Measurements from ENCODE around the gene ADGRD2.

ADGRD2 gene

DNA sequence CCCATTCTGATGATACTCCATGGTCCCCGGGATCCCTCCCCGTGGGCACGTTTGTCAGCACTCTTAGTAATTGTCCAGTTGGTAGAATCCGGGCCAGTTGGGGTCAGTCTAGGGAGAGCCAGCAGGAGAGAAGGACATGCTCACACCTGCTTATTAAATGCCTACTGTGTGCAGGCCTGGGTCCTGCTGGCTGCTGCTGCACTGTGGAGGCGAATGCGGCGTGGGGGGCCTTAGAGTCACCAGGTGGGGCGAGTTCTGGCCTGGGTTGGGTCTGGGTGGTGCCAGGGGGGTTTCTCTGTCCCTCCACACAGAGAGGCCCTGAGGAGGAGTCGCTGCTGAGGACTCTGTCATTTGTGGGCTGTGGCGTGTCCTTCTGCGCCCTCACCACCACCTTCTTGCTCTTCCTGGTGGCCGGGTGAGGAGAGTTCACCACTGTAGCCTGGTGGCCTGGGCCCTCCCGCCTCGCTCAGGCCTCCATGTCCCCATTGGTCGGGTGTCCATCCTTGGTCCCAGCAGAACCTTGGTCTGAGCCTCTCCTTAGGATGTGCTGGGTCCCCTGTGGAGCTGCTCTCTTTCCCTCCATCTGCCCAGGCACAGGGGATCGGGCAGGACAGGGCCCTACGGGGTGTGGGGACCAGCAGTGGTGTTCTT lies 17.3 kb downstream of the ADGRD2 start:
- Histone ChIP-seq H3K14ac (ENCODE audit: low read length) (no peak overlapping the region), H3K23ac (ENCODE audit: low read length) (no peak overlapping the region), H3K27ac (ENCODE audit: low read depth, low read length) (no peak overlapping the region), H4K8ac (ENCODE audit: low read depth, low read length) (no peak overlapping the region), H3K18ac (ENCODE audit: low read length) (no peak overlapping the region), H3K79me2 (ENCODE audit: control insufficient read depth, insufficient read depth, low read length, poor library complexity) (no peaks in the 10 kb centered on the region), H4K91ac (ENCODE audit: low read depth, low read length) (no peak overlapping the region), H4K12ac (ENCODE audit: low read depth, low read length) (no peak overlapping the region), H3K4me1 (ENCODE audit: control insufficient read depth in 1 of 2, insufficient read depth in 2 of 2, low read length in 2 of 2) (no peaks in the 10 kb centered on the region), H2BK120ac (ENCODE audit: insufficient read depth, low read length, poor library complexity) (no peak overlapping the region), H3K79me1 (ENCODE audit: low read length) (no peaks in the 10 kb centered on the region), H2AFZ (ENCODE audit: insufficient read depth, low read length, poor library complexity) (no peak overlapping the region), H3K9ac (ENCODE audit: low read length) (no peak overlapping the region), H2BK5ac (ENCODE audit: low read depth, low read length, poor library complexity) (no peak overlapping the region), H3K9me3 (ENCODE audit: insufficient read depth, low read depth, low read length) (peaks cover 5% of the 10 kb centered on the region), H3K27me3 (ENCODE audit: insufficient read depth, low read length) (no peaks in the 10 kb centered on the region), H3K4me3 (ENCODE audit: low read depth, low read length) (no peak overlapping the region), H3K4ac (ENCODE audit: low read depth, low read length) (no peak overlapping the region), H3K36me3 (ENCODE audit: control insufficient read depth in 1 of 2, insufficient read depth in 2 of 2, low read length in 2 of 2) (no peaks in the 10 kb centered on the region), H2AK5ac (ENCODE audit: low read length) (no peak overlapping the region), H3K4me2 (ENCODE audit: low read length) (no peak overlapping the region), H2BK12ac (ENCODE audit: low read length) (no peak overlapping the region)
- DNase-seq: no peak
- WGBS (ENCODE audit: extremely low coverage, insufficient coverage, insufficient read length): no CpG with 5 or more reads among the region's 17 CpGs

- no peak for DNase-seq
- Histone ChIP-seq H3K4ac (ENCODE audit: low read depth, low read length) (no peak overlapping the region), H3K23ac (ENCODE audit: low read length) (no peak overlapping the region), H3K27ac (ENCODE audit: low read depth, low read length) (no peak overlapping the region), H3K4me1 (ENCODE audit: control insufficient read depth in 1 of 2, insufficient read depth in 2 of 2, low read length in 2 of 2) (no peaks in the 10 kb centered on the region), H2BK5ac (ENCODE audit: low read depth, low read length, poor library complexity) (no peak overlapping the region), H2AK5ac (ENCODE audit: low read length) (no peak overlapping the region), H3K79me2 (ENCODE audit: control insufficient read depth, insufficient read depth, low read length, poor library complexity) (no peaks in the 10 kb centered on the region), H2BK120ac (ENCODE audit: insufficient read depth, low read length, poor library complexity) (no peak overlapping the region), H3K79me1 (ENCODE audit: low read length) (no peaks in the 10 kb centered on the region), H4K91ac (ENCODE audit: low read depth, low read length) (no peak overlapping the region), H3K9me3 (ENCODE audit: insufficient read depth, low read depth, low read length) (peaks cover 5% of the 10 kb centered on the region), H4K12ac (ENCODE audit: low read depth, low read length) (no peak overlapping the region), H3K27me3 (ENCODE audit: insufficient read depth, low read length) (no peaks in the 10 kb centered on the region), H3K36me3 (ENCODE audit: control insufficient read depth in 1 of 2, insufficient read depth in 2 of 2, low read length in 2 of 2) (no peaks in the 10 kb centered on the region), H3K14ac (ENCODE audit: low read length) (no peak overlapping the region), H4K8ac (ENCODE audit: low read depth, low read length) (no peak overlapping the region), H3K4me2 (ENCODE audit: low read length) (no peak overlapping the region), H3K4me3 (ENCODE audit: low read depth, low read length) (no peak overlapping the region), H2BK12ac (ENCODE audit: low read length) (no peak overlapping the region), H3K18ac (ENCODE audit: low read length) (no peak overlapping the region), H3K9ac (ENCODE audit: low read length) (no peak overlapping the region), H2AFZ (ENCODE audit: insufficient read depth, low read length, poor library complexity) (no peak overlapping the region)
- WGBS (ENCODE audit: extremely low coverage, insufficient coverage, insufficient read length): no CpG with 5 or more reads among the region's 19 CpGs
Observed at GRCh38 chr9:124468061-124468740, 17.9 kb downstream of the ADGRD2 start.

GRCh38 chr9:124469011-124469832 lies 19.0 kb downstream of the ADGRD2 start:
- H3K14ac ChIP-seq (ENCODE audit: low read length): no peak overlapping the region
- H3K27me3 ChIP-seq (ENCODE audit: insufficient read depth, low read length): no peaks in the 10 kb centered on the region
- no peak overlapping the region for H2AFZ ChIP-seq (ENCODE audit: insufficient read depth, low read length, poor library complexity)
- H2BK120ac ChIP-seq (ENCODE audit: insufficient read depth, low read length, poor library complexity): no peak overlapping the region
- H4K91ac ChIP-seq (ENCODE audit: low read depth, low read length): no peak overlapping the region
- DNase-seq: no peak
- H3K18ac ChIP-seq (ENCODE audit: low read length): no peak overlapping the region
- no peak overlapping the region for H2BK5ac ChIP-seq (ENCODE audit: low read depth, low read length, poor library complexity)
- no peaks in the 10 kb centered on the region for H3K36me3 ChIP-seq (ENCODE audit: control insufficient read depth in 1 of 2, insufficient read depth in 2 of 2, low read length in 2 of 2)
- no CpG with 5 or more reads among the region's 28 CpGs for WGBS (ENCODE audit: extremely low coverage, insufficient coverage, insufficient read length)
- H3K23ac ChIP-seq (ENCODE audit: low read length): no peak overlapping the region
- H2BK12ac ChIP-seq (ENCODE audit: low read length): no peak overlapping the region
- no peaks in the 10 kb centered on the region for H3K4me1 ChIP-seq (ENCODE audit: control insufficient read depth in 1 of 2, insufficient read depth in 2 of 2, low read length in 2 of 2)
- H2AK5ac ChIP-seq (ENCODE audit: low read length): no peak overlapping the region
- H3K4ac ChIP-seq (ENCODE audit: low read depth, low read length): no peak overlapping the region
- no peaks in the 10 kb centered on the region for H3K79me2 ChIP-seq (ENCODE audit: control insufficient read depth, insufficient read depth, low read length, poor library complexity)
- H3K4me2 ChIP-seq (ENCODE audit: low read length): no peak overlapping the region
- H3K9ac ChIP-seq (ENCODE audit: low read length): no peak overlapping the region
- no peaks in the 10 kb centered on the region for H3K79me1 ChIP-seq (ENCODE audit: low read length)
- no peak overlapping the region for H4K12ac ChIP-seq (ENCODE audit: low read depth, low read length)
- peaks cover 5% of the 10 kb centered on the region for H3K9me3 ChIP-seq (ENCODE audit: insufficient read depth, low read depth, low read length)
- H3K4me3 ChIP-seq (ENCODE audit: low read depth, low read length): no peak overlapping the region
- no peak overlapping the region for H4K8ac ChIP-seq (ENCODE audit: low read depth, low read length)
- no peak overlapping the region for H3K27ac ChIP-seq (ENCODE audit: low read depth, low read length)

DNA sequence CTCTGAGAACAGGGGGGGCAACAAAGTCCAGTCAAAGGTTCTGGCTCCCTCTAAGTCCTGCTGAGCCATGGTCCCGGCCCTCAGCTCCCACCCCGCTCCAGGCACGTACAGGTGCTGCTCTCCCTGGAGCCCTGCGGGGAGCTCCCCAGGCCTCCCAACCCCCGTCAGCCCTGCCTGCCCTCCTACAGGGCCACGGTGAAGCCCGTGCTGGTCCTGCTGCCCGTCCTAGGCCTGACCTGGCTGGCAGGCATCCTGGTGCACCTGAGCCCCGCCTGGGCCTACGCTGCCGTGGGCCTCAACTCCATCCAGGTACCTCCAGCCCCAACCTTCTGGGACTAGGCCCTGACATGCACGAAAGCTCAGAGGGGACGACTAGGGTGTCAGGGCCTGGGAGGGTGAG lies 20.1 kb downstream of the ADGRD2 start:
- DNase-seq: no peak
- no peak overlapping the region for H3K23ac ChIP-seq (ENCODE audit: low read length)
- H2BK12ac ChIP-seq (ENCODE audit: low read length): no peak overlapping the region
- H3K27me3 ChIP-seq (ENCODE audit: insufficient read depth, low read length): no peaks in the 10 kb centered on the region
- H3K4ac ChIP-seq (ENCODE audit: low read depth, low read length): no peak overlapping the region
- no peak overlapping the region for H3K9ac ChIP-seq (ENCODE audit: low read length)
- H2AFZ ChIP-seq (ENCODE audit: insufficient read depth, low read length, poor library complexity): no peak overlapping the region
- H3K18ac ChIP-seq (ENCODE audit: low read length): no peak overlapping the region
- H3K36me3 ChIP-seq (ENCODE audit: control insufficient read depth in 1 of 2, insufficient read depth in 2 of 2, low read length in 2 of 2): no peaks in the 10 kb centered on the region
- peaks cover 2% of the 10 kb centered on the region for H3K9me3 ChIP-seq (ENCODE audit: insufficient read depth, low read depth, low read length)
- no peak overlapping the region for H2BK5ac ChIP-seq (ENCODE audit: low read depth, low read length, poor library complexity)
- no peak overlapping the region for H4K8ac ChIP-seq (ENCODE audit: low read depth, low read length)
- H3K27ac ChIP-seq (ENCODE audit: low read depth, low read length): no peak overlapping the region
- no peak overlapping the region for H4K12ac ChIP-seq (ENCODE audit: low read depth, low read length)
- H2BK120ac ChIP-seq (ENCODE audit: insufficient read depth, low read length, poor library complexity): no peak overlapping the region
- no peak overlapping the region for H4K91ac ChIP-seq (ENCODE audit: low read depth, low read length)
- no peaks in the 10 kb centered on the region for H3K79me1 ChIP-seq (ENCODE audit: low read length)
- no CpG with 5 or more reads among the region's 13 CpGs for WGBS (ENCODE audit: extremely low coverage, insufficient coverage, insufficient read length)
- no peak overlapping the region for H3K4me2 ChIP-seq (ENCODE audit: low read length)
- no peak overlapping the region for H3K14ac ChIP-seq (ENCODE audit: low read length)
- no peaks in the 10 kb centered on the region for H3K79me2 ChIP-seq (ENCODE audit: control insufficient read depth, insufficient read depth, low read length, poor library complexity)
- no peaks in the 10 kb centered on the region for H3K4me1 ChIP-seq (ENCODE audit: control insufficient read depth in 1 of 2, insufficient read depth in 2 of 2, low read length in 2 of 2)
- H3K4me3 ChIP-seq (ENCODE audit: low read depth, low read length): no peak overlapping the region
- H2AK5ac ChIP-seq (ENCODE audit: low read length): no peak overlapping the region
